ENCODE measurements around the gene BRD7. TPM values are rescaled to one million over a fixed set of nuclear protein-coding genes. Genes with fewer than 3 reads are reported as not detected.

Gene BRD7
- total and polyA plus RNA-seq, 2 of the 4 experiments (the other 2 are of a cell fraction): 24.8 to 29.9 TPM

- H3K18ac ChIP-seq (ENCODE audit: low read depth, low read length): no peak overlapping the region
- DNase-seq (peak; percentile 61), ATAC-seq (ENCODE audit: low read depth) (peak; percentile 15; the same call in 1 of the 2 replicates)
- no peak overlapping the region for H2BK20ac ChIP-seq (ENCODE audit: low read depth, low read length)
- 55% methylated on average over 4 of the region's 10 CpGs; no CpG with 5 or more reads in 1 of the 2 experiments for WGBS, 2 experiments (ENCODE audit: extremely low coverage in 2 of 2, insufficient read length in 1 of 2)
- H4K91ac ChIP-seq (ENCODE audit: insufficient read depth, low read depth, low read length): no peak overlapping the region
- peak overlapping the region; percentile 78 for H2AFZ ChIP-seq (replicated peaks; ENCODE audit: low read length, poor library complexity)
- H3K36me3 ChIP-seq (ENCODE audit: control insufficient read depth, insufficient read depth, low read length): no peaks in the 10 kb centered on the region
- in situ Hi-C loops (cut with MboI; ENCODE audit: low sequenced_read_pairs) (loop anchor here (10.0 to 25.0 kb wide), 3 partner anchors 285 to 432 kb away; no protein-coding TSS in a partner anchor), dilution Hi-C loops (cut with HindIII; ENCODE audit: low sequenced_read_pairs, unreplicated experiment) (no loop called here), intact Hi-C loops (cut with micrococcal nuclease) (loop anchor here (1.0 to 2.0 kb wide), 4 partner anchors 136 to 434 kb away; no protein-coding TSS in a partner anchor)
- H4K5ac ChIP-seq (ENCODE audit: low read depth, low read length): no peak overlapping the region
- no peak overlapping the region for H3K4me3 ChIP-seq (ENCODE audit: insufficient read depth, low read depth, low read length)
- H3K56ac ChIP-seq (ENCODE audit: extremely low read depth, insufficient read depth, low read length): no peak overlapping the region
- no peak overlapping the region for H2BK5ac ChIP-seq (ENCODE audit: low read depth, low read length, poor library complexity, severe bottlenecking)
- no peak overlapping the region for H2AK5ac ChIP-seq (ENCODE audit: low read depth, low read length)
- no peaks in the 10 kb centered on the region; the same call in 1 of the 2 replicates for H4K20me1 ChIP-seq (ENCODE audit: insufficient read depth, low read length)
- no peak overlapping the region for H2BK120ac ChIP-seq (ENCODE audit: low read depth, low read length)
- no peak overlapping the region for H3K23ac ChIP-seq (ENCODE audit: low read depth, low read length)
- H3K9me1 ChIP-seq (ENCODE audit: insufficient read depth, low read length): no peaks in the 10 kb centered on the region
- peak; percentile 61 for TF ChIP-seq RCOR1 (IDR thresholded peaks at IDR 0.05; ENCODE audit: insufficient replicate concordance, low read length)
- TF ChIP-seq CEBPB (IDR thresholded peaks at IDR 0.05; ENCODE audit: low read depth, low read length): no peak
- TF ChIP-seq FOS (IDR thresholded peaks at IDR 0.05; ENCODE audit: low read depth, low read length): 0 out of 2 replicates have a peak, but pooled peaks have one; percentile 4
- no peak for TF ChIP-seq ELK1 (IDR thresholded peaks at IDR 0.05; ENCODE audit: borderline replicate concordance, low read depth, low read length)
- TF ChIP-seq RAD21 (IDR thresholded peaks at IDR 0.05; ENCODE audit: low read length): no peak
- TF ChIP-seq POLR2A (IDR thresholded peaks at IDR 0.05; ENCODE audit: low read depth, low read length): no peak
- no peak for TF ChIP-seq SMC3 (IDR thresholded peaks at IDR 0.05; ENCODE audit: low read depth, low read length)
- TF ChIP-seq RFX5 (IDR thresholded peaks at IDR 0.05; ENCODE audit: low read depth, low read length): no peak
- TF ChIP-seq USF2 (IDR thresholded peaks at IDR 0.05; ENCODE audit: low read depth, low read length): no peak
- TF ChIP-seq MXI1 (IDR thresholded peaks at IDR 0.05; ENCODE audit: borderline replicate concordance, low read depth, low read length): no peak
- POLR2A ChIA-PET (ENCODE audit: unreplicated experiment): no interaction called here
- peaks cover 2% of the 10 kb centered on the region; the same call in 1 of the 2 replicates for H3K4me1 ChIP-seq (ENCODE audit: control insufficient read depth, insufficient read depth, low read length)
- H2BK15ac ChIP-seq (ENCODE audit: low read depth, low read length): no peak overlapping the region
- H3K4ac ChIP-seq (ENCODE audit: low read depth, low read length): no peak overlapping the region
- no peak overlapping the region for H3K4me2 ChIP-seq (ENCODE audit: low read depth, low read length)
- H3K9me3 ChIP-seq (ENCODE audit: control insufficient read depth, insufficient read depth, low read length): no peaks in the 10 kb centered on the region
- H3K9ac ChIP-seq (ENCODE audit: low read depth, low read length): no peak overlapping the region
- peaks cover 14% of the 10 kb centered on the region for H3K27me3 ChIP-seq (ENCODE audit: control insufficient read depth, insufficient read depth, low read length)
- H3K14ac ChIP-seq (replicated peaks; ENCODE audit: low read depth, low read length): no peak overlapping the region
- H3K27ac ChIP-seq (ENCODE audit: insufficient read depth, low read length): no peak overlapping the region
- no TSS peak for BruUV-seq (replicated peaks)
- peak overlapping the region; percentile 46 for H2AK9ac ChIP-seq (replicated peaks; ENCODE audit: low read depth, low read length, poor library complexity)
- CTCF ChIA-PET: interaction anchor here (1.4 to 1.6 kb wide), 2 partner anchors 293 to 434 kb away, joined by 5 to 7 read pairs; no protein-coding TSS in a partner anchor
- H4K8ac ChIP-seq (ENCODE audit: low read depth in 2 of 2, low read length in 2 of 2): no peak overlapping the region
- peaks cover 5 to 6% of the 10 kb centered on the region in 2 experiments for H3K79me1 ChIP-seq (ENCODE audit: low read depth in 1 of 2, low read length in 2 of 2)
These were observed 4.0 kb upstream of the BRD7 start for GRCh38 chr16:50372611-50373344.

Measured in IMR-90 (cell line).